Astrocyte of the cerebellum (primary cell): Measurements from ENCODE around the gene CLN6.

Experiments used
- DNase-seq: peaks from one replicate; pipeline ENCODE4 v3.0.0-alpha.2; 2011; ENCODE audit warnings: low read depth
- H3K4me3 ChIP-seq: 2 replicates; pipeline ENCODE4 v1.5.1; 2011; ENCODE audit warnings: mild to moderate bottlenecking, low read depth, low read length, moderate library complexity
- in situ Hi-C: cut with HindIII; loops from 2 replicates; pipeline ENCODE4 v1.10.0; 2017; ENCODE audit warnings: low sequenced_read_pairs
- TF ChIP-seq, protein P1 (sequence below): IDR thresholded peaks from 2 replicates; pipeline ENCODE4 v1.5.1; 2012; ENCODE audit warnings: low read length, low read depth, moderate library complexity, mild to moderate bottlenecking; ENCODE audit errors: missing control alignments

The CLN6 gene

DNA sequence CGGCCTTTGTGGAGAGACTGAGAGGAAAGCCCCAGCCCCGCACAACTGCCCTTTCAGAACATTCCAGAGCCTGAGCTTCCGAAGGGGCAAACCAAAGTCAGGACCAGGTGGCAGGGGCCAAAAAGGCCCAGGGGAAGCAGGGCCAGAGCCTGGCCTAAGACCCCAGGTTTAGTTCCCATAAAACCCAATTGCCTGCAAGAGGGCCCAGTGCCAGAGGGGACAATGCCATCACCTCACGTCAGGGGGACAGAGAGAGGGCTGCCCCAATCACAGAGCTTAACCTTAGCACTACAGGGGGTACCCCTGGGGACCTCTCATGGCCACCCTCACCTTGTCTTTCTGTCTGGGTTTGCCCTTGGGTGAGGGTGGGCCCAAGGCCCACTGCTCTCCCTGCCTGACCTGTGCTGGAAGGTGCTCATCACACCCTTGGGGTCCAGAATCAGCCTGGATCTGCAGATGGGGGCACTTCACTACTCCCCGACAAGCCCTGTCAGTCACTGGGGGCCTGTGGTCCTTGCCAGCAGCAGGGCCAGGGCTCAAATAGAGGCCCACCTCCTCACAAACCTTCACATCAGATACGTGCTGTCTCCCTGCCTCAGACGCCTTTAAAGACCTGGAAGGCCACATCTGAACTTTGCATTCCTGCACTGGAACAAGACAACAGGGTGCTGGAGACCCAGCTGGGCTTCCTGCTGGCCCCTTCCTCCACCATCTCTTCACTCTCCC is 28.2 kb downstream of the CLN6 start:
- DNase-seq: no peak
- TF ChIP-seq, protein P1, sequence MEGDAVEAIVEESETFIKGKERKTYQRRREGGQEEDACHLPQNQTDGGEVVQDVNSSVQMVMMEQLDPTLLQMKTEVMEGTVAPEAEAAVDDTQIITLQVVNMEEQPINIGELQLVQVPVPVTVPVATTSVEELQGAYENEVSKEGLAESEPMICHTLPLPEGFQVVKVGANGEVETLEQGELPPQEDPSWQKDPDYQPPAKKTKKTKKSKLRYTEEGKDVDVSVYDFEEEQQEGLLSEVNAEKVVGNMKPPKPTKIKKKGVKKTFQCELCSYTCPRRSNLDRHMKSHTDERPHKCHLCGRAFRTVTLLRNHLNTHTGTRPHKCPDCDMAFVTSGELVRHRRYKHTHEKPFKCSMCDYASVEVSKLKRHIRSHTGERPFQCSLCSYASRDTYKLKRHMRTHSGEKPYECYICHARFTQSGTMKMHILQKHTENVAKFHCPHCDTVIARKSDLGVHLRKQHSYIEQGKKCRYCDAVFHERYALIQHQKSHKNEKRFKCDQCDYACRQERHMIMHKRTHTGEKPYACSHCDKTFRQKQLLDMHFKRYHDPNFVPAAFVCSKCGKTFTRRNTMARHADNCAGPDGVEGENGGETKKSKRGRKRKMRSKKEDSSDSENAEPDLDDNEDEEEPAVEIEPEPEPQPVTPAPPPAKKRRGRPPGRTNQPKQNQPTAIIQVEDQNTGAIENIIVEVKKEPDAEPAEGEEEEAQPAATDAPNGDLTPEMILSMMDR: no peak
- in situ Hi-C loops: no loop called here
- no peak overlapping the region for H3K4me3 ChIP-seq

DNA sequence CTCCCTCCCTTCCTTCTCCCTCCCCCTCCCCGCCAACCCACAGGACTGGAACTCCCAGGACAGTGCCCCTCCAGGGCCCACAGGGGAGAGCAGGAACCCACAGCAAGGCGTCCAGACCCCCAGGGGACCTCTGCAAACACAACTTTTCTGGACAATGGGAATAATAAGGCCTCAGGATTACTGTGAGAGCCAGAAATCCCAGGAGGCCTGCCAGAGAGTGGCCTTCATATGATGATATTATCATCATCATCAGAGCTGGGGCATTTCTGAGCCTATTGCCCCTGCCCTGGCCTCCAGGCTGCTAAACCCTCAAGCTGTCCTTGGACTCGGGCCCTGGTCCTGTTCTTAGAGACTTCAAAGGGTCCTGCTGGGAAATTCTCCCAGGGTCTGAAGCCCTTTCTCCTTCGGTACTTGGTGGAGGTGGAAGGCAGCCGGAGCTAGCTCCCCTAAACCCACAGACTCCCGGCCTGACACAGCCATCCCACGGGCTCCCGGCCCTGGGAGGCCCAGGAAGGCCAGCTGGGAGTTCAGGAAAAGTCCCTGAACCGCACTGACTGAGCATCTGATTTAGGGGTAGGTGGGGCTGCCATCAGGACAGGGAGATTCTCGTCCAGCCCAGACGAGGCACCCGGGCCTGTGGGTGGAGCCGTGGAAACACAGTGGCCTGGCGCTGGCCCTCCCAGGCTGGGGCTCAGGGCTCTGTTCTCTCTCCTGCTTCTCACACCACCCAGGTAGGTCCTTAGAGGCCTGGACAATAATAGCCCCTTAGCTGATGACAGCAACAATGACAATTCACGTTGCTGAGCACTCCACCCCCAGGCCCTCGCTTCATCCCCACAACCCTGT is 29.3 kb downstream of the CLN6 start:
- no peak overlapping the region for H3K4me3 ChIP-seq
- no peak for DNase-seq
- in situ Hi-C loops: no loop called here

DNA sequence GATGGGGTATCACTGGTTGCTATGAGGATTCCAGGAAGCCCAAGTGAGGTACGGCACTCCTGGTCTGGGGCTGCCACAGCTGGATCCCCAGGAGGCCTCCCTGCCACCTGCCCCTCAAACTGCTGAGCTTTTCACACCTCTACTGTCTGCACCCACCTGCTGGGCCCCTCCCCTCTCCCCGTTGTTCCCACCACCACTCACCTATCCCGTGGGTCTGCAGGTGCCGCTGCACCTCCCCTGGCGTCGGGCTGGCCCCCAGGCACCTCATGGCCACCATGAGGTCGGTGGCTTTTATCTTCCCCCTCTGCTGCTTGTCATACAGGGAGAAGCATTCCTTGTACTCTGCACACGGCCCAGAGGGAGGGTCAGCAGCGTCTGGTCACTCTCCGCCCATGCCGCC is 30.2 kb downstream of the CLN6 start:
- no peak for DNase-seq
- H3K4me3 ChIP-seq: no peak overlapping the region
- TF ChIP-seq, protein P1: no peak
- in situ Hi-C loops: no loop called here

More for the DNA sequence above, 29.3 kb downstream of the CLN6 start:
- TF ChIP-seq, protein P1: no peak

DNA sequence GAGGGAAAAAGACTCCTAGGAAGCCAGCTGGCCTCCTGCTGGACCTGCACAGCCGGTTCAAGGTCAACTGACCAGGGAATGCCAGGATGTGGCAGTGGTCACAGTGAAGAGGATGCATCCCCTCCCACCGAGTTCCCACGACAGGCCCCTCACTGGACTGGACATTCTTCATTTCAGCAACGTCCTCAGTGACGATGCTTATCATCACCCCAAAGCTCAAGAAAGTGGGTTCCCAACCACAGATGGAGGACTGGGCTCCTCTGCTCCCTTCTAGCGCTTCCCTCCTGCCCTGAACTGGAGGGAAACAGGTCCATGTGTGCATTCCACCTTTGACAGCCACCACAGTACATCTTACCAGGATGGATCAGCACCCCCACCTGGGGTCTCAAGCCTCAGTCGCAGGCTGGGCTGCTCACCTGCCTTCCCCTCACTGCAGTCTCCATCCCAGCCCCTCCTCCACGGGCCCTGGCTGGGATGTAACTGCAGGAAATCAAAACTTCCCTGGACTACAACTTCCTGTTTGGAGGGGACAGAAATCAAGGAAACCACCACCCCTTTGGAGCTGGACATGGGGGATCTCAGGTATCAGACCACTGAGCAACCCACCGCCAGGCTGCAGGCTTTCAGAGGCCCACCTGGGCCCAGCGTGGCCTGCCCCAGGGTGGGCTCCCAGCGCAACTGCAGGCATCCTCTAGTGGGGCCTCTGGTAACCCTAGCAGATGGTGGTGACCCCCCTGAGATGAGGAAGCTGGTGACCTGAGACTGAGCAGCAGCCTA is 31.7 kb downstream of the CLN6 start:
- DNase-seq: no peak
- TF ChIP-seq, protein P1: no peak
- H3K4me3 ChIP-seq: no peak overlapping the region
- in situ Hi-C loops: no loop called here

DNA sequence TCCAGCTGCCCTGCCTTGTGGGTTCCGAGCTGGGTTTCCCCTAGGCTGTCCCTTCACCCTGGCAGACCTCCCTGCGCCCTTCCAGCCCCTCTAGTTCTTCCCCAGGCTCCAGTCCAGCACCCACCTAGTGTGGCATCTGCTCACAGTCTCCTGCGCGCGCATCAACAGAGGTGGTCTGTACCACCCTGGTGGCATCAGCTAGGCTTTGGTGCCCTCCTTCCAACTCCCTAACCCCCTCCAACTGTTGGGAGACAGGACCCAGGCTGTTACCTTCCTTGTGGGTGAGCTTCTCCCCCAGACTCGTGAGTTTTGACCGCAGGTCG is 32.4 kb downstream of the CLN6 start:
- TF ChIP-seq, protein P1: no peak
- no peak for DNase-seq
- in situ Hi-C loops: no loop called here
- no peak overlapping the region for H3K4me3 ChIP-seq

DNA sequence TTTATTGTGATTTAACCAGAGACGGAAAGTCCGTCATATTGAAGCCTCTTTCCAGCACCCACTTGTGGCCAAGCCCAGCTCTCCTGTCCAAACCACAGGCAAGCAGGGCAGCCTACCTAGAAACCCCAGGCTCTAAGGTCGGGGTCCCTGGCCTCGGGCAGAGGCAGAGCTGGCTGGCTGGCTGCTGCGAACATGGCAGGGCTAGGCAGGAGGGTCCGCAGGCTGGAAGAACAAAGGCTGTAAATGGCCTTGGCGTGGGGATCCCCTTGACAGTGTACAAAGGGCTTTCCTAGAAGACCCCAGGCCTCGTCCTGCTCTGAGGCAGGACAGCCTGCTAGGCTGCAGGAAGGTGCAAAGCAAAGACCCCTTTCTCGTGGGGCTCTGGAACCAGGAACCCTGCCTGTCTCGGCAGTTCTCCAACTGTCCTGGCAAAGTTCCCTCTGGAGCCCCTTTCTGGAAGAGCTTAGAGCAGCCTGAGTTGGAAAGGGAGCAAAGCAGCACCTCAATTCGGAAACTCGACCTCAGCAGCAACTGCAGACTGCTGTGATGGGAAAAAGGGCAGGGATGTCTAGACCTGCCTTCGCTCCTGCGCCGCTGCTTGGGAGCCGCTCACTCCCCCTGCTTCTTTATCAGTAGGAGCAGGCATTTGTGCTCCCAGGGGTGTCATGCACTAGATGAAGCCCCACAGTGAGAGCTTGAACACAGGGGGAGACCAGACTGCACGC is 32.9 kb downstream of the CLN6 start:
- in situ Hi-C loops: no loop called here
- DNase-seq: no peak
- H3K4me3 ChIP-seq: no peak overlapping the region
- TF ChIP-seq, protein P1: no peak
